ENCODE results near the gene TUBE1.
"Not testable (repeated sequence)": the region's sequence is repeated elsewhere in the genome, so short reads cannot be mapped to it uniquely, and the experiment has no call there.

TUBE1 gene
- long read RNA-seq, donor 1, transcript TUBE1-207 (1 exons, 3,610 nt) = major isoform, 8 of 14 reads
- long read RNA-seq, donor 1, partial matches to known transcripts = 0 of 14 reads
- long read RNA-seq, donor 1, other reads (novel, unspliced or antisense) = 0 of 14 reads
- long read RNA-seq, donor 2, partial matches to known transcripts = 0 of 6 reads
- long read RNA-seq, donor 2, other reads (novel, unspliced or antisense) = 0 of 6 reads
- long read RNA-seq, donor 3, transcript TUBE1-207 (1 exons, 3,610 nt) = major isoform, 10 of 15 reads
- long read RNA-seq, donor 3, partial matches to known transcripts = 0 of 15 reads
- long read RNA-seq, donor 3, other reads (novel, unspliced or antisense) = 0 of 15 reads
- long read RNA-seq, donor 4, transcript TUBE1-207 (1 exons, 3,610 nt) = major isoform, 9 of 16 reads
- long read RNA-seq, donor 4, partial matches to known transcripts = 0 of 16 reads
- long read RNA-seq, donor 4, other reads (novel, unspliced or antisense) = 0 of 16 reads
- long read RNA-seq, donor 5, transcript TUBE1-207 (1 exons, 3,610 nt) = major isoform, 5 of 76 reads
- long read RNA-seq, donor 5, partial matches to known transcripts = 20 of 76 reads
- long read RNA-seq, donor 5, other reads (novel, unspliced or antisense) = 45 of 76 reads
- long read RNA-seq, donor 6, transcript TUBE1-207 (1 exons, 3,610 nt) = major isoform, 5 of 6 reads
- long read RNA-seq, donor 6, partial matches to known transcripts = 0 of 6 reads
- long read RNA-seq, donor 6, other reads (novel, unspliced or antisense) = 0 of 6 reads
- long read RNA-seq, donor 7, transcript TUBE1-207 (1 exons, 3,610 nt) = major isoform, 8 of 14 reads
- long read RNA-seq, donor 7, partial matches to known transcripts = 0 of 14 reads
- long read RNA-seq, donor 7, other reads (novel, unspliced or antisense) = 0 of 14 reads
- long read RNA-seq, donor 8, transcript TUBE1-207 (1 exons, 3,610 nt) = major isoform, 10 of 19 reads
- long read RNA-seq, donor 8, partial matches to known transcripts = 0 of 19 reads
- long read RNA-seq, donor 8, other reads (novel, unspliced or antisense) = 0 of 19 reads

GRCh38 chr6:112087136-112087911 is at the start of gene TUBE1, which contains the start of gene FAM229B:
Gene TUBE1 (minus strand): TSS chr6:112087482. CDS start chr6:112087434, 48 bp downstream.
Gene FAM229B (plus strand): TSS chr6:112087591. CDS start chr6:112099284, 11,693 bp downstream.
- peak; percentile 97 for DNase-seq

GRCh38 chr6:112130878-112131277 is 43.6 kb upstream of the TUBE1 start:
- no peak for DNase-seq

GRCh38 chr6:112128208-112128607 is 40.9 kb upstream of the TUBE1 start:
- no peak for DNase-seq

GRCh38 chr6:112123982-112124381 is 36.7 kb upstream of the TUBE1 start:
- DNase-seq = no peak

GRCh38 chr6:112122756-112123155 is 35.5 kb upstream of the TUBE1 start:
- no peak for DNase-seq

GRCh38 chr6:112118034-112118433 is 30.8 kb upstream of the TUBE1 start:
- no peak for DNase-seq

GRCh38 chr6:112117554-112117953 is 30.3 kb upstream of the TUBE1 start:
- DNase-seq = no peak

- DNase-seq = no peak
These were observed 28.9 kb upstream of the TUBE1 start for GRCh38 chr6:112116221-112116620.

GRCh38 chr6:112114577-112115223 is 27.4 kb upstream of the TUBE1 start:
- no peak for DNase-seq

GRCh38 chr6:112113918-112114317 is 26.6 kb upstream of the TUBE1 start:
- DNase-seq = no peak

- DNase-seq = no peak
These were observed 26.1 kb upstream of the TUBE1 start for GRCh38 chr6:112113431-112113830.

- peak; percentile 19 for DNase-seq
These were observed 22.0 kb upstream of the TUBE1 start for GRCh38 chr6:112109262-112109661.

- no peak for DNase-seq
These were observed 19.3 kb upstream of the TUBE1 start for GRCh38 chr6:112106562-112106961.

GRCh38 chr6:112106026-112106425 is 18.7 kb upstream of the TUBE1 start:
- not testable (repeated sequence) for DNase-seq

- no peak for DNase-seq
These were observed 13.3 kb upstream of the TUBE1 start for GRCh38 chr6:112100561-112100960.

- DNase-seq = no peak
These were observed 9.6 kb upstream of the TUBE1 start for GRCh38 chr6:112096901-112097300.

GRCh38 chr6:112087916-112088315 is 634 bp upstream of the TUBE1 start:
- DNase-seq = no peak

GRCh38 chr6:112086744-112087135 is 542 bp downstream of the TUBE1 start:
- no peak for DNase-seq

GRCh38 chr6:112085286-112086065 is 1.8 kb downstream of the TUBE1 start:
- no peak for DNase-seq

GRCh38 chr6:112081569-112081968 is 5.7 kb downstream of the TUBE1 start:
- DNase-seq = no peak

- no peak for DNase-seq
These were observed 20.7 kb downstream of the TUBE1 start for GRCh38 chr6:112066606-112067005.
